Measurements from ENCODE around the gene POU6F2. TPM values are rescaled to one million over a fixed set of nuclear protein-coding genes. Genes with fewer than 3 reads are reported as not detected.

POU6F2 gene
- total and polyA plus RNA-seq, 2 of the 4 experiments (the other 2 are of a cell fraction) = not detected

DNA sequence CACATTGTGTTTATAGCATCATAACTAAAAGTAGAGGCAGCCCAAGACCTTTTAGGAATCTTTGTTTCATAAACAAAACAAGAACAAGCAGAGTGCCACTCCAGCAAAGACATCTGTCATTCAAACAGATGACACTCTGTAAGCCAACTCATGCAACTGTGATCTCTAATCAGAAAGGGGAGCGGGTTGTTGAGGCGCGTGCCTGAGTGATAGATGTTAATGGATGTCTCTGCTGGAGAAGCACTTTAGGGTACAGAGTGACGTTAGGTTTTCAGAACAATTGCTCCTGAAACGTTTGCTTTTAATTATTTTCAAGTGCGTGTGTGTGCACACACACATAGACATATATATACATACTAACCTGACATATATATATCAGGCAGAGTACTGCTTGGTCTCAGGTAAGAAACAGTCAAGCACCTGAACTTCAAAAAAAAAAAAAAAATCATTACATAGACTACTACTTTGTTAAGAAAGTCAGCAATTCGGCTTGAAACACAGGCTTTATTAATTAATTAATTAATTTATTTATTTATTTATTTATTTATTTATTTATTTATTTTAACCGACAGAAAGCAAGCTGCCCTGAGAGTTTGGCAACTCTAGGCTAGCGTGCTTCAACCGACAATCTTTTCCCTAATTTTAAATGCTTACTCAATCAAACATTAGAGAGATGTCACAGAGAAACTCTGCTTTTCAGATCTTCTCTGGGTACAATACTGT, 109.1 kb downstream of the POU6F2 start:
- Histone ChIP-seq H3K79me1 (ENCODE audit: low read depth in 1 of 2, low read length in 2 of 2) (no peaks in the 10 kb centered on the region), H2AK5ac (ENCODE audit: low read depth, low read length) (no peak overlapping the region), H2BK15ac (ENCODE audit: low read depth, low read length) (no peak overlapping the region), H3K14ac (replicated peaks; ENCODE audit: low read depth, low read length) (no peak overlapping the region), H3K56ac (ENCODE audit: extremely low read depth, insufficient read depth, low read length) (no peak overlapping the region), H2BK120ac (ENCODE audit: low read depth, low read length) (no peak overlapping the region), H2BK20ac (ENCODE audit: low read depth, low read length) (no peak overlapping the region), H3K27me3 (ENCODE audit: control insufficient read depth, insufficient read depth, low read length) (no peaks in the 10 kb centered on the region), H4K20me1 (ENCODE audit: insufficient read depth, low read length) (no peaks in the 10 kb centered on the region), H4K91ac (ENCODE audit: insufficient read depth, low read depth, low read length) (no peak overlapping the region), H3K4ac (ENCODE audit: low read depth, low read length) (no peak overlapping the region), H3K27ac (ENCODE audit: insufficient read depth, low read length) (no peak overlapping the region), H3K9me3 (ENCODE audit: control insufficient read depth, insufficient read depth, low read length) (no peaks in the 10 kb centered on the region), H3K9ac (ENCODE audit: low read depth, low read length) (no peak overlapping the region), H3K36me3 (ENCODE audit: control insufficient read depth, insufficient read depth, low read length) (no peaks in the 10 kb centered on the region), H3K23ac (ENCODE audit: low read depth, low read length) (no peak overlapping the region), H3K4me1 (ENCODE audit: control insufficient read depth, insufficient read depth, low read length) (no peaks in the 10 kb centered on the region), H4K8ac (ENCODE audit: low read depth in 2 of 2, low read length in 2 of 2) (no peak overlapping the region), H3K9me1 (ENCODE audit: insufficient read depth, low read length) (no peaks in the 10 kb centered on the region), H2BK5ac (ENCODE audit: low read depth, low read length, poor library complexity, severe bottlenecking) (no peak overlapping the region), H4K5ac (ENCODE audit: low read depth, low read length) (no peak overlapping the region), H2AFZ (replicated peaks; ENCODE audit: low read length, poor library complexity) (no peak overlapping the region), H2AK9ac (replicated peaks; ENCODE audit: low read depth, low read length, poor library complexity) (no peak overlapping the region), H3K18ac (ENCODE audit: low read depth, low read length) (no peak overlapping the region), H3K4me3 (ENCODE audit: insufficient read depth, low read depth, low read length) (no peak overlapping the region), H3K4me2 (ENCODE audit: low read depth, low read length) (no peak overlapping the region)
- intact Hi-C loops (cut with micrococcal nuclease) = no loop called here
- DNase-seq = no peak
- in situ Hi-C loops (cut with MboI; ENCODE audit: low sequenced_read_pairs) = no loop called here
- CTCF ChIA-PET = no interaction called here
- TF ChIP-seq ELK1 (IDR thresholded peaks at IDR 0.05; ENCODE audit: borderline replicate concordance, low read depth, low read length) (no peak), POLR2A (IDR thresholded peaks at IDR 0.05; ENCODE audit: low read depth, low read length) (no peak), CHD1 (IDR thresholded peaks at IDR 0.05; ENCODE audit: low read depth, low read length) (no peak), RCOR1 (IDR thresholded peaks at IDR 0.05; ENCODE audit: insufficient replicate concordance, low read length) (no peak), FOS (IDR thresholded peaks at IDR 0.05; ENCODE audit: low read depth, low read length) (no peak), MAZ (IDR thresholded peaks at IDR 0.05; ENCODE audit: borderline replicate concordance, low read depth, low read length) (no peak), MXI1 (IDR thresholded peaks at IDR 0.05; ENCODE audit: borderline replicate concordance, low read depth, low read length) (no peak), NFE2L2 (IDR thresholded peaks at IDR 0.05; ENCODE audit: low read depth, low read length) (no peak), RAD21 (IDR thresholded peaks at IDR 0.05; ENCODE audit: low read length) (no peak), BHLHE40 (IDR thresholded peaks at IDR 0.05; ENCODE audit: low read depth, low read length) (no peak), CTCF (conservative IDR thresholded peaks at IDR 0.05; ENCODE audit: low read depth, low read length) (no peak), USF2 (IDR thresholded peaks at IDR 0.05; ENCODE audit: low read depth, low read length) (no peak)
- POLR2A ChIA-PET (ENCODE audit: unreplicated experiment) = no interaction called here
- no TSS peak for BruUV-seq (replicated peaks)
- WGBS, 2 experiments (ENCODE audit: extremely low coverage in 2 of 2, insufficient read length in 1 of 2) = no CpG with 5 or more reads among the region's 10 CpGs
- dilution Hi-C loops (cut with HindIII; ENCODE audit: low sequenced_read_pairs, unreplicated experiment) = no loop called here
- ATAC-seq (ENCODE audit: low read depth) = no peak

All from IMR-90 (cell line).